Neural crest cell (in vitro differentiated cells): Measurements from ENCODE around the gene SURF4. TPM values are rescaled to one million over a fixed set of nuclear protein-coding genes. Genes with fewer than 3 reads are reported as not detected.

Experiments used
- DNase-seq: peaks from one replicate; pipeline ENCODE4 v3.0.0; 2021; ENCODE audit warnings: low read depth, mixed read lengths, low spot score
- H3K27ac Mint-ChIP-seq: one replicate; pipeline ENCODE4 v1.8.0; 2021; ENCODE audit warnings: mild to moderate bottlenecking, mixed read lengths; ENCODE audit not compliant: unreplicated experiment
- H3K27me3 Mint-ChIP-seq: 2 replicates; pipeline ENCODE4 v1.8.0; 2021; ENCODE audit warnings: low read depth, mild to moderate bottlenecking, mixed read lengths
- H3K36me3 Mint-ChIP-seq: 2 replicates; pipeline ENCODE4 v1.8.0; 2021; ENCODE audit warnings: low read depth, mild to moderate bottlenecking, mixed read lengths
- H3K4me1 Mint-ChIP-seq: 2 replicates; pipeline ENCODE4 v1.8.0; 2021; ENCODE audit warnings: mixed read lengths
- H3K4me3 Mint-ChIP-seq: one replicate; pipeline ENCODE4 v1.8.0; 2021; ENCODE audit warnings: mild to moderate bottlenecking, mixed read lengths
- H3K9me3 Mint-ChIP-seq: 2 replicates; pipeline ENCODE4 v1.8.0; 2021; ENCODE audit warnings: mixed read lengths
- CTCF ChIP-seq: fragments of 200-600 bp; sonication (generic); conservative IDR thresholded peaks from 2 replicates; pipeline ENCODE4 v1.5.0; 2021; ENCODE audit warnings: antibody characterized with exemption, mild to moderate bottlenecking
- total RNA-seq: library from RNA; stranded (reverse); gene quantifications from 2 replicates; pipeline ENCODE4 v1.2.1, GENCODE V29; 2021

Gene SURF4
- total RNA-seq, 1 donor from 2014 or later, result 136 TPM

DNA sequence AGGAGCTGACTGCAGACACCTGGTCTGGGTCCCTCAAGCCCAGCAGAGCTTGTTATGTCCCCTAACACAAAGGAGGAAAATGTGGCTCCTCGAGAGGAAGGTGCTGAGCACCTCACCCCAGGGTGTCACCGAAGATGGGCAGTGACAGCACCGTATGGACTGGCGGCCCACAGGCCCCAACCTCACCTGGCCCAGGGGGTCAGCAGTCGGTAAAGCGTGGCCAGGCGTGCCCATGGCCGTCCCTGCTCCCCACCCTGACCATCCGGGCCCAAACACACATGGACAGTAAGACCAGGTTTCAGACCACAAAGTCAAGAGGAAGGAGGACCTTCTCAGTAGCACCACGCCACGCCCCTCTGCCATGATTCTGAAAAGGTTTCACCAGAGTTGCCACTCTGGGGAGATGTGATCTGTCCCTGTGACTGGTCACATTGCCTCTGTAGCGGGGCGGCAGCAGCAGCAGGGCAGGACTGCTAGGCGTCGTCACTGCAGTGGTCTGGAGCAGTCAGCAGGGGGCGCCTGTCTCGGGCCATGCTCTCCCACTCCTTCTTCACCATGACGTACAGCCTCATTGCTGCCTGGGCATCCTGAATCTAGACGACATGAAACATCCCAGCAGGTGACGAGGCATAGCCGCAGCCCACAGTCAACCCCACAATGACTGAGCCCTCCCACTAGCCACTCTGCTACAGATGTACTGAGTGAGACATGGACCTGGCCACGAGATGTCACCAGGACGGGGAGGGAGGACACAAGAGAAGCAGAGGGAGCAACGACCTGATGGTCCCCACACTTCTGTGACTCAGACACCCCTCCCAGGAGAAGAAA, 30.8 kb upstream of the SURF4 start:
- H3K36me3 Mint-ChIP-seq, result peaks cover 10% of the 10 kb centered on the region
- no peaks in the 10 kb centered on the region for H3K27me3 Mint-ChIP-seq
- DNase-seq, result peak; percentile 83
- H3K27ac Mint-ChIP-seq, result peak overlapping the region; percentile 51
- H3K4me3 Mint-ChIP-seq, result peak overlapping the region; percentile 13
- H3K9me3 Mint-ChIP-seq, result no peaks in the 10 kb centered on the region
- no peaks in the 10 kb centered on the region for H3K4me1 Mint-ChIP-seq
- TF ChIP-seq CTCF, result peak; percentile 90

DNA sequence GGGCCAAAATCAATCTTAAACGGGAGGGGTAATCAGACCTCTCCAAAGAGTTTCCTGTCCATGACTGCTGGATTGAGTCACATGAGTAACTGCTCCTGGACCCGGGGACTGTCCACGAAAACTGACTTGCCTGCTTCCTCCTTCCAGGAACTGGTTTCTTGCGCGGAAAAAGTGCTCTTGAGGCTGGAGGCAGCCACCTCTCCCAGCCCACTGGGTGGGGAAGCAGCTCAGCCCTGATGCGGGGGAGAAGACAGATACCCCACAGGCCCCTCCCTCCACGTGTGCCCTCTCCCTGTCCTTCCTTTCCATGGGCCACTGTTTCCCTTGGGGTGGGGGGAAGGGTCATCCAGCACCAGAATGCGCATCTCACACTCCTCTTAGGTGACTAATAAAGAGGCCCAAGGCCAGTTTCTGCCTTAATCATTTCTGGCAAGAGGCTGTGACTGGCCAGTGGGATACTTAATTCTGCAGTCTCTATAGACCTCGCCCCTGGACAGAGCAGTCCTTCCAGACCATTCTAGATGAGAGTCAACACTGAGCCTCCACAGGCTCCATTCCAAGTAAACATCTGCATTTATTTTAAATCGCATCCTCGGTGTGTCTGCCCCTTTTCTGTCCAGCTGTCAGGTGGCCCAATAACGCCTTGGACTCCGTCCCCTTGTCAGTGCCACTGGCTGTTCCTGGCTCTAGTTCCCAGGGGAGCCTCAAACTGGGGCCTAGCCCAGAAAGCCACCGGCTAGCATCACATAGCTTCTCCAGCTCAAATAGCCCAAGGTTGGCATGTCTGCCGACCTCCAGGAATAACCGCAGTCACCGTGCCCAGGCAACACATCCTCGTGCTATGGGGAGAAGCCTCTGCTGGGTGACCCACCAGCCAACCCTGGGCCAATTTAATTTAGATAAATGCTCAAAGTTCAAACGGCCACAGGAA, 29.9 kb upstream of the SURF4 start:
- no peak for TF ChIP-seq CTCF
- no peaks in the 10 kb centered on the region for H3K9me3 Mint-ChIP-seq
- H3K27me3 Mint-ChIP-seq, result no peaks in the 10 kb centered on the region
- peaks cover 10% of the 10 kb centered on the region for H3K36me3 Mint-ChIP-seq
- no peak for DNase-seq
- H3K4me3 Mint-ChIP-seq, result no peak overlapping the region
- no peak overlapping the region for H3K27ac Mint-ChIP-seq
- no peaks in the 10 kb centered on the region for H3K4me1 Mint-ChIP-seq

DNA sequence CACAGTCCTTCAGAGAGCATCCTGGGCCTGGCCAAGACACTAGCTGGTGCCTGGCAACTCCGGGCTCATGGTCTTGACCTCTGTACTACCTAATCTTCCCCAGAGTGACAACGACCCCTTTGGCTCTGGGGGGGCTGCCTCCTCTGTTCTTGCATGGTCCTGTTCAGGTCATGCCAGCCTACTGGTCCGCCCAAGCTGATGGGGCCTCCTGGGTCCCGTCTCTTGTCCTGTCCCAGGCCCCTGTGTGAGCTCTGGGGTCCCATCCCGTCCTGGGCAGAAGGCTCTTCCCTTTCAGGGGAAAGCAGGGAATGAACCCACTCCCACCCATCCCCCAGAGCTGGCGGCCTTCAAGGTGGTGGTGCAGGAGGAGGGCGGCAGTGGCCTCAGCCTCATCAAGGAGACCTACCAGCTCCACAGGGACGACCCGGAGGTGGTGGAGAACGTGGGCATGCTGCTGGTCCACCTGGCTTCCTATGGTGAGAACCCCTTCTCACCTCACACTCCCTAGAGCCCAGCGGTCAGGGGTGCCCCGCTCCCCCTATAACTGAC, 28.7 kb upstream of the SURF4 start:
- peaks cover 6% of the 10 kb centered on the region for H3K36me3 Mint-ChIP-seq
- no peaks in the 10 kb centered on the region for H3K9me3 Mint-ChIP-seq
- DNase-seq, result no peak
- TF ChIP-seq CTCF, result no peak
- no peak overlapping the region for H3K4me3 Mint-ChIP-seq
- no peaks in the 10 kb centered on the region for H3K4me1 Mint-ChIP-seq
- H3K27me3 Mint-ChIP-seq, result no peaks in the 10 kb centered on the region
- H3K27ac Mint-ChIP-seq, result peak overlapping the region; percentile 67

DNA sequence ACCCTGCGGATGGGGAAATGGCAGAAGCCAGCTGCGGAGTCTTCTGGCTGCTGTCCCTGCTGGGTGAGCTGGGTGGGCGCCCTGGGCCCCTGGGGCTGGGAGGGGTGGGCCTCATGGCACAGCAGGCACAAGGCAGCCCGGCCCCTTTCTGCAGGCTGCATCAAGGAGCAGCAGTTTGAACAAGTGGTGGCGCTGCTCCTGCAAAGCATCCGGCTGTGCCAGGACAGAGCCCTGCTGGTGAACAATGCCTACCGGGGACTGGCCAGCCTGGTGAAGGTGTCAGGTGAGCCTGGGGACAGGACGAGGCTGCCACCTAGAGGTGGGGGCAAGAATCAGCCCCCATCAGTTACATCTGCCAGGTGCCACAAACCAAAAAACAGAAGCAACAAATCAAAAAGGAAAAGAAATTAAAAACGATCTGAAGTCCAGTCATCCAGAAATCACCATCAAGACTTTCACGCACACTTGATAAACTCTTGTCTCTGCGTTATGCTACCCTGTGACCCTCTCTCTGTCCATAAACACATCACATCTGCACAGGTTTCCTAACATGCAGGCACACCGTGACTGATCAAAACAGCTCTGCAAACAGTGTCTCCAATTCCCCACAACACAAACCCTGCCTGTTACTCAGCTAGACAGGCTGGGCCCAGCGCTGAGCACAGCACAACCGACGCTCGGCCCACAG, 28.1 kb upstream of the SURF4 start:
- no peak for DNase-seq
- Mint-ChIP-seq H3K36me3 (peaks cover 6% of the 10 kb centered on the region), H3K4me3 (no peak overlapping the region), H3K4me1 (no peaks in the 10 kb centered on the region), H3K27ac (no peak overlapping the region), H3K9me3 (no peaks in the 10 kb centered on the region), H3K27me3 (no peaks in the 10 kb centered on the region)
- peak; percentile 66 for TF ChIP-seq CTCF

DNA sequence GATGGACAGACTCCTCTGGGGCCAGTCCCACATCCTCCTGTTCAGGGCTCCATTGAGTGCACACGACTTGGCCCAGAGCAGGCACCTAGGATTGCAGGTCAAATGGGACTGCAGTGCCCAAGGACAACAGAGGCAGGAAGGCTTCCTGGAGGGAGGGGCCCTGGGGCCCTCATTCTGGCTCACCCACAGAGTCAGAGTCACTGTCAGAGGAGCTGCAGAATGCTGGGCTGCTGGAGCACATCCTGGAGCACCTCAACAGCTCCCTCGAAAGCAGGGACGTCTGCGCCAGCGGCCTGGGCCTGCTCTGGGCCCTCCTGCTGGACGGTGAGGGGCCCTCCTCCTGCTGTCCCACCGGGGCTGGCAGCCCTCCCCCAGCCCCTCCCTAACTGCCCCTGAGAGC, 26.8 kb upstream of the SURF4 start:
- Mint-ChIP-seq H3K36me3 (peaks cover 6% of the 10 kb centered on the region), H3K27me3 (no peaks in the 10 kb centered on the region), H3K4me1 (no peaks in the 10 kb centered on the region), H3K9me3 (no peaks in the 10 kb centered on the region), H3K4me3 (no peak overlapping the region), H3K27ac (no peak overlapping the region)
- DNase-seq, result no peak
- no peak for TF ChIP-seq CTCF
